ENCODE data around the gene ATP1A2. TPM values are rescaled to one million over a fixed set of nuclear protein-coding genes. Genes with fewer than 3 reads are reported as not detected.

ATP1A2 gene
- not detected for total RNA-seq

DNA sequence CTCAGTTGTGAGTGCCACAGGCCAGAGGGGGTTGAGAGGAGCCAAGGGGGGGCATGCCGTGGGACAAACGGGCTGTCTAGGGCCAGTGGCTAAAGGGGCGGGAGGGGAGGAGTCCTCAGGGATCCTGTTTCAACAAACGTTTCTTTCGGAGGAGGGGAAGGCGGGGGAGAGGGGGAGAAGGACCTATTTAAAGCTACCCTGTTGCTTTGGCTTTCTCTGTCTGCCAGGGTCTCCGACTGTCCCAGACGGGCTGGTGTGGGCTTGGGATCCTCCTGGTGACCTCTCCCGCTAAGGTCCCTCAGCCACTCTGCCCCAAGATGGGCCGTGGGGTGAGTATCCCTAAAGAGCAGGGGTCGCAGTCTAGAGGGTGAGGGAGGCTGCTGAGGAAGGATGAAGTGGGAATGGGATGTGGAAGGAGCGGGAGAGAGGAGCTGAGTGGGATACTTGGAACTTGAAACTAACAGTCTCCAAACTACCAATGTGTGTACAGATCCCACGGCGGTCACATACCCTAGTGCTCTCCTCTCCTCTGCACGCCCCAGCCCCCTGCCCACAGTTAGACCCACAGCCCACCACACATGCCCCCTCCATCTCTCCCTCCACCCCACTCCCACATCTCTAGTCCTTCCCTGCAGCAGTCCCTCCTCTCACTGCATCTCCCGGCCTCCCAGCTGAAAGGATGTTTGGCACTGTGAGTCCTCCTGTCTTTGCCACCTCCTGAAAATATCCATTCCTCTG lies at the start of gene ATP1A2:
Gene ATP1A2 (plus strand): TSS at position 215 of the 738 bp plus-strand sequence. CDS start 103 bp downstream, at position 318.
- no peak for DNase-seq (ENCODE audit: low read depth in 2 of 3, low spot score in 2 of 3)

DNA sequence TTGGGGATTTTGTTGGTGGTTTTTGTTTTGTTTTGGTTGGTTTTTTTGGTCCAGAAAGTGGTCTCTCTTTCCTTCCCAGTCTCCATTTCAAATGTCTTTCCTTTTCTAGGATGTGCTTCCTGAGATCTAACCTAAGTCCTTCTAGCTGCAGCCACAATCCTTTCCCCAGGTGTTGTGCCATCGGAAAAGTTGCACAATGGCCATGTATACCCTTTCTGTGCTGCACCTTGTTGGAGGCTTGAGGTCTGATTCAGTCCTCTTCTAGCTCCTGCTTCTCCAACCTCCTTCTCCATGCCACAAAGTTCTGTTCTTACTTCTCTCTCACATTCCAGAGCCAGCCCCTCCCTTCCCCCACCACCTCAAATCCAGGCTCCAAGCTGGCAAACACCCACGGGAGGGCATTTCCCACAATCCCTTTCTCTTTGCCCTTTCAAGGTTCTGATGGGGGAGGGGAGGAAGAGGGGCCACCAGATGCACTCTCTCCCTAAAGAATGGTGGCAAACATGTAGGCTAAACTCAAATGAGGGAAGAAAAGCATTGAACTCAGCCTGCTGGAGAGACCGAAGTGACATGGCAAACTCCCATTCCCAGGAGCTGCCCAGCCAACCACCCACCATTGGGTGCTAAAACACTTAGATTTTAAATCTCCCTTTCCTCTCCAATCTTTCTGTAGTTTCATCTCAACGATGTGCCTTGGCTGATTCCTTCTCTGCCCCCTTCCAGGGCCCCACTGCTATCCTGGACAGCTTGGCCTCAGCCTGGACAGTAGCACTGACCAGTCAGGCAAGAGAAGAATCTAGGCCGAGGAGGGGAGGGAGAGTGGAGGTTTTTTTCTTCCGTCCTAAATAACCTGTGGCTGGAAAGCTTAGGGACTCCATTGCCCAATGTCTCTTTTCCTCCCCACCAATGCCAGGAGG lies 48.5 kb upstream of the ATP1A2 start:
- DNase-seq (ENCODE audit: low read depth in 2 of 3, low spot score in 2 of 3), result no peak

DNA sequence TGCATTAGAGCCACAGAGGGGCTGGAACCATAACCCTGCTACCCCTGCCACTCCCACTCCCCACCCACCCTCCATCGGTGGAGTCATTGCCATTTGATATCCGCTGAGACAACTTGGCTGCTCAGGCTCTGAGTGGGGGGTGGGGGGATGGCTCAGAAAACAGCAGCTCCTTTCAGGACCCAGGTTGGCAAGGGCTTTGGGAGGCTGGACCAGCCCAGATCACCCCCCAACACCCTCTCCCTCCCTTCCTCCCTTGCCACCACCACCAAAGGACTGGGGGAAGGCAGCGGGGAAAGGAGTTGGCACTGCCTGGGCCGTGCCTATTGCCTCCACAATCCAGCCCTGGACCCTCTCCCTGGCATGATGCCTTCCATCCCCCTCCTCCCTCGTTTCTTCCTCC lies 47.3 kb upstream of the ATP1A2 start:
- DNase-seq (ENCODE audit: low read depth in 2 of 3, low spot score in 2 of 3), result no peak

DNA sequence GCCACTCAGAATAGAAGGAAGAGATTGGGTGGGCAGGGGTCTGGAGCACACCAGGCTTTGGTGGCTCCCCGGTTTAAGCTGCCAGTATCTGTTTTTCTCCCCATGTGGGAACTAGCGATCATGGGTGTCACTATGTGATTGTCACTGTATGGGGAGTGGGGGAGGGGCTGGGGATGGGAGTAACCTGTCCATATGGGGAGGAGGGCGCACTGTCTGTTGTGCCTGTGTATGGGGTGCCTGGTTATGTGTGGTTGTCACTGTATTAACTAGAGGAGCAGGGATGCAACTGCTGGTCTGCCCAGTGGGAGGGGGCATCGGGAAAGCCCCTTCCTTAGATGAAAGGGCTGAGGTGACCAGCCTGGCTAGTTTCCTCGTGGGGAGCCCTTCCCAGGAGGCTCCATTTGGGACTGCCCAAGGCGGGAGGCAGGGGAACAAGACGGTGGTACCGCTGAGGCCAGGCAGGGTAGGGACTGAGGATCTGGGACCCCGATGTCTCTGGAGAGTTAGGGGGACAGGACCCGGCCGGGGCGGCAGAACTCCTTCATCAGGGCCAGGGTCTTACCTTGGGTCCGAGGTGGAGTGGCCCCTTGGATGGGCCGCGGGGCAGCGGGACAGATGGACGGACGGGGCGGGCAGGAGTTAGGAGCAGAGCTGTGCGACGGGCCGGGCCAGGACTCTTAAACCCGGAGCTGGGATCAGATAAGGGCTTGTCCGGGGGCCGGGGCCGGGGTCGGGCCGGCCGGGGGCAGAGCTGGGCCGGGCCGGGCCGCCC lies 45.9 kb upstream of the ATP1A2 start, which contains the start of gene KCNJ10:
Gene KCNJ10 (minus strand): TSS at position 701 of the 772 bp plus-strand sequence. CDS start 27,628 bp downstream, outside the sequence.
- DNase-seq (ENCODE audit: low read depth in 2 of 3, low spot score in 2 of 3), result no peak

DNA sequence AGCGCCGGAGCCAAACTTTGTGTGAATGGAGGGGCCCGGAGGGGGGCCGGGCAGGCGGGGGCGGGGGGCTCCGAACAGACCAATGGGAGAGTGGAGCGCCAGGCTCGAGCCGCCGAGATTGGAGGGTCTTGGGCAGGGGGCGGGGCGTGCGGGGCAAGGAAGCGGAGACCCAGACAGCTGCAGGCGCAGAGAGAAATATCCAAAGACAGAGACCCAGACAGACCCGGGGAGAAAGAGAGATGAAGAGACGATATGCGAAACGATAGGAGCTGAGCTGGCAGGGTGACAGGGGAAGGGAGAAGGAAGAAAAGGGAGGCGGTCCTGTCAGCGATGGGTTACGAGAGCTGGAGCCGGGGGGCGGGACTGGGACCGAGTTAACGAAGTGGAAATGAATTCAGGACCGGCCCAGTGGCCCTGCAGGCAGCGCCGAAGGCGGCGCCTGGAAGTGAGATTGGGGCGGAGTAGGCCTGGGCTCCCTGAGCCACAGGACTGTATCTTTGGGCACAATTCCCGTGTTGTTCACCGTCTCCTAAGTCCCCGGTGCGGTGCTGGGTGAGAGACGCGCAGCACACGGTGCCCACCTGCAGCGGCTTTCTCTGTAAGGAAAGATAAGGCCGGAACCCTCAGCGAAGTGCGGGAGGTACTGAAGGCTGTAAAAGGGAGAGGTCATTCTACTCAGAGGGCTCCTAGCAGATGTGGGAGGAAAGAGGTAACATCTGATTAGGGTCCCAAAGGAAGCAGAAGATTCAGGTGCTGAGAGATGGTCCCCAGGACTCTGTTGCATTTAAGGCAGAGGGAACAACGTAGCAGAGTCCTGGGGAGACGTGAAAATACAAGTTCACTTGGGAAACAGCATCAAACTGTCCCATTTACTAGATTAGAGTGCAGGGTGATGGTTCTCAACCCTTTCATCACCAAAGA lies 45.1 kb upstream of the ATP1A2 start:
- peak; percentile 29 to 82 (median 70) for DNase-seq (ENCODE audit: low read depth in 2 of 3, low spot score in 2 of 3)

DNA sequence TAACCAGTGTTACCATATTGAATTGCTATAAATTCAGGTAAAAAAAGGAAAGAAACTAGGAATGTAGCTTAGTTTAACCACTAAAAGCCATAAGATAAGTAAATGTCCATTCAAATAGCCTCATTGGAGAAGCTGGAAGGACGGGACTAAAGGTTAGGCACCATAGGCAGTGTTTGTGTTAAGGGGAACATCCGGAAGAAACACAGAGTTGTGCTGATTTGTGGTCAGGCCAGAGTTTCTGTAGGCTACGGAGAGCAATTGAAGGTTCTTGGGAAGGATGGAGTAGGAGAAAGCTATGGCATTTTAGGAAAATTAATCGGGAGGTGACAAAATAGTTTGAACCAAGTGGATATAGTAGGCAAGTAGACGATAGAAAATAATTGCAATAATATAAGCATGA lies 44.3 kb upstream of the ATP1A2 start:
- DNase-seq (ENCODE audit: low read depth in 2 of 3, low spot score in 2 of 3), result no peak

DNA sequence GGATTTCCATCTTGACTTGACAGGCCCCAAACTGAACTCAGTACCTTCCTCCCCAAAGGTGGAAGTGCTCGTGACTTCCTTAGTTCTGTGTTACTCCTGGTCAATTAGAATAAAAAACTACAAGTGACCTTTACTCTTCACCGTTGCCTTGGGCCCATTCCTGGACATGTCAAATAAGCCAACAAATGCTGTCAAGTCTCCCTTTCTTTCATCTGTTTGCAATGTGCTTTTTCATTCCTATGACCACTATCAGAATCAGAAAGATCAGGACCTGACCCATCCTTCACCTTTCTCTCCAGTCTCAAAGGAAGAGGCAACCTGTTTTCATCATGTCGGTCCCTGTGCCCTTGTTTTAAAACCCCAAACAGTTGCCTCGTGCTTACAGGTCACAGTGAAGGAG lies 40.7 kb upstream of the ATP1A2 start:
- DNase-seq (ENCODE audit: low read depth in 2 of 3, low spot score in 2 of 3), result no peak

DNA sequence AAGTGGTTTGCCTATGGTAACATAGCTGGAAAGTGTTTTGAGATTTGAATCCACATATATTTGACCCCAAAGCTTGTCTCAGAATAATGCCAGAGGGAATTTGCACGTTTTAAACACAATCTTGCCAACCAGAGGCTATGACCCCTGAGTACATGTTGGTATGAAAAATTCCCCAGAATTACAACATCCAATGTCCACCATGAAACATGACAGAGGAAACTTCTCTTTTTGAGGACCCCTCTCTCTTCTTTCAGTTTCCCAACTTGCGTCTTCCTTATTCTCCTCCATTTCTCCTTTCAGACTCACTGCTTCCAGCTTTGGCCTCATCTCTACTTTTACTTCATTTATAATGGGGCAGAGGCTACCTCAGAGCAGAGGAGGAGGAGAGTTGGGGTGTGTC lies 39.7 kb upstream of the ATP1A2 start:
- no peak for DNase-seq (ENCODE audit: low read depth in 2 of 3, low spot score in 2 of 3)

DNA sequence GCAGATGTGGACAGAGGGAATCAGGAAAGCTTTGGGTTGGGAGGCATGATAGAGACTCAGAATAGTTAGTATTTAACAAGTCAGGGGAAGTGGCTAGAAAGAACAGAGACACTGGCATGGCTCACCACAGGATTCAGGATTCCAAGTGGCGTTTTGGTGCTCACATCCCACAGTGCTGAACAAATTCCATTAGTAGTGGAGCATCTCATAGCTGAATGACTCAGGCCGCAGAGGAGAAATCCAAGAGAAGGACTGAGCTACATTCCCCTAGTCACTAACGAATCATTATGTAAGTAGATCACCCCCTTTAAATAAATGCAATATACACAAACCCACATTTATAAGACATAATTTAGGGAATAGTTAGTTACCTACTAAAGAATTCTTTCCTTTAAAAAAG lies 39.3 kb upstream of the ATP1A2 start:
- no peak for DNase-seq (ENCODE audit: low read depth in 2 of 3, low spot score in 2 of 3)

DNA sequence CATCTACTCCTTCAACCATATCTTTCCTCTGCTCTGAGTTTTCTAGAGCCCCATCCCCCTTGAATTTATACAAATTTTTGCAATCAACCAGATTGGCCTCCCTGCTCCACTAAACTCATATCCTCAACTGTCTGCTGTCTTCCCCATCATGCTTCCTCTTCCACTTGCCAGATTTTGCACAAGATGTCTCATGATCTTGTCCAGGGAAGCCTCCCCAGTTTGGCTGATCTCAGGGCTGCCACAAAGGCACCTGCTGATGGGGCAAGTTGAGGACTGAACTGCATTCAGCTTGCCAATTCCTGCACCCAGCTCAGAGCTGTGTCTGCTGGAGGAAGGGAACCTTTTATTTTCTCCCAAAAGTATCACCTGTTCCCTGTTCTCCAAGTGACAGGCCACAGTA lies 38.1 kb upstream of the ATP1A2 start:
- no peak for DNase-seq (ENCODE audit: low read depth in 2 of 3, low spot score in 2 of 3)

DNA sequence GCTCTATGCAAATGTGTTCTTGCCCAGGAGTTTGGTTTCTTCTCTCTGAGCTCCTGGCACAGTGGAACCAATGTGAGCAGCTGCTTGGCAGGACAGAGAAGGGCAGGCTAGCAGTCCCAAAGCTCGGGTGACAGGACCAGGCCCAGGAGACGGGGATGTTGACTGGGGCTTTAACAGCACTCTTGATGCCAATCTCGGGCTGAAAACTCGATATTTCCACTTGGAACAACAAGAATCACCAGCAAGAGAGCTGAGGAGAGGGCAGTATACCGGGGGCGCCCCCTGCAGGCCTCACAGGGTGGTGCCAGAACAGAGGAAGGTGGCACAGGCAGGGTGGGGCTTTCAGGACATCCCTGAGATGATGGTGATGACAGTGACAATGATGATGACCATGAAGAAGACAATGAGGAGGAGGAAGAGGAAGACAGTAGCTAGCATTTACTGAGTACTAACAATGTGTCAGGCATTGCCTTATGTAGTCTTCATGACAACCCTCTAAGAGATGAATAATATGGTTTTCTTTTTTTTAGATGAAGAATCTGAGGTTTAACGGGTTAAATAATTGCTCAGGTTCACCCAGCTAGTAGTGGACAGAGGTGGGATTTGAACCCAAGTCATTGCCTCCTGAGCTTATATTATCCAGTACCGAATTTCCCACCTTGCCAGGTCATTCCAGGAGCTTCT lies 36.9 kb upstream of the ATP1A2 start:
- peak in 2 of 3 donors; percentile 50 to 69 for DNase-seq (ENCODE audit: low read depth in 2 of 3, low spot score in 2 of 3)

DNA sequence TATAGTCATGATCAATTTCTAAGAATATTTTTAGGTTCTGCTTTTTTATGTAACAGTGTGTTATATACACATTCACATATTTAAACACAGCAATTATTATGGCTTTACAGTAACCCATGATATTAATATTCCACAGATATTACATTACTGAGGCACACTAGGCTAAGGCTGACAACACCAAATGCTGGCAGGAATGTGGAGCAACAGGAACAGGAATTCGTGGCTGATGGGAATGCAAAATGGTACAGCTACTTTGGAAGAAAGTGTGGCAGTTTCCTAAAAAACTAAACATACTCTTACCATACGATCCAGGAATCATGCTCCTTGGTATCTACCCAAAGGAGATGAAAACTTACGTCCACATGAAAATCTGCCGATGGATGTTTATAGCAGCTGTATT lies 36.1 kb upstream of the ATP1A2 start:
- no peak for DNase-seq (ENCODE audit: low read depth in 2 of 3, low spot score in 2 of 3)

DNA sequence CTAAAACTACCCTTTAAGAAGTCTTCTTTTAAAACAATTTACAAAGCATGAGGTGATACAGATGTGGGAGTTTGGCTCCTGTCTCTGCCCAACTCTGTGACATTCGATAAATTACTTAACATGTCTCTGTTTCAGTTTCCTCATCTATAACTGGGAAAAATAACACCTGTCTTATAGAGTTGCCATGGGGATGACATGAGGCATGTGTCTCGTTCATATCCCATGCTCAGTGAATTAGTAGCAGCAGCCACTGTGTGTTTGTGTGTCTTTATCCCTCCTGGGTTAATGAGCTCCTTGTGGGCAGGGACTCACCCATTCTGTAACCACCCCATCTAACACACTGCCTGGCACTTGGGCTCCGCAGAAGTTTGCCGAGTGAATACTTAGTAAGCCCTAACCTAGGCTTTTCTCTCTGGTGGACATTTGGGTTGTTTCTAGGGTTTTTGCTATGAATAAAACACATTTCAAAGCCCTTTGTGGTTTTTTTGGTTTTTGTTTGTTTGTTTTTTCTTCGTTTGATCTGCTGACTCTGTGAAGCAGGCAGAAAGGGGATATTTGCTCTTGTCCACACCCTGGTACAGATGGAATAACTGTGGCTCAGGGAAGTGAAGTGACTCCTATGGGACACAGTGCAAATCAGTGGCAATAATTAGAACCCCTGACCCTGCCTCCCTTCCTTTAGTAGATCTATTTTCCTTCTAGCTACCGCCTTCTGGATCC lies 35.0 kb upstream of the ATP1A2 start:
- no peak for DNase-seq (ENCODE audit: low read depth in 2 of 3, low spot score in 2 of 3)

DNA sequence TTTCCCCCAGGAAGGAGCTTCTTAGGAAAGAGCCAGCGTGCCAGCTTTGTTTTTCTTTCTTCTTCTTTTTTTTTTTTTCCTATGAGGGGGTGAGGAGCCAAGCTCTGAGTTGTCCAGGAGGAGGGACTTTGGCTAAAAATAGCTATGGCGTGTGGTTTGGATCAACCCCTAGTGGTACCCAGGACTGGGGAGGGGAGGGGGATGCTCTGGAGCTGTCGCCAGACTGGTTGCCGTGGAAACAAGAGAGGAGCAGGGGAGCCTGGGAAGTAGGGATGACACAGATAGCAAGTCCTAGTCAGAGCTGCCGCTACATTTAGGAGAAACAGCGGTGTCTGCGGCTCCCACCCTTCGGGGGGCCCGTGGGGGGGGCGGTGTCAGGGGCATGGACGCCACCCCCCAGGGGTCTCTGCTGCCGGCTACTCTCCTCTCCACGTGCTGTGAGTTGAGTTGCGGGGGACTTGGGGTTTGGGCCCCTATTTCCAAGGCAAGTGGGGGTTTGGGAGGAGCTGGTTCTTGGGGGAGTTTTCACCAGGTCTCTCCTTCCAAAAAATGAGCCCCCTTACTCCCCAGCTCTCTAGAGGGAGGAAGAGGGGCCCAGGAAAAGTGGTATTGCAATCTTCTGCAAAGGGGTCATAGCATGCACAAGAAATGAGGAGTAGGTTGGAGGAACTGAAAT lies 34.2 kb upstream of the ATP1A2 start, which contains the start of gene KCNJ9:
Gene KCNJ9 (plus strand): TSS at position 278 of the 676 bp plus-strand sequence. CDS start 2,493 bp downstream, outside the sequence.
- no peak for DNase-seq (ENCODE audit: low read depth in 2 of 3, low spot score in 2 of 3)

DNA sequence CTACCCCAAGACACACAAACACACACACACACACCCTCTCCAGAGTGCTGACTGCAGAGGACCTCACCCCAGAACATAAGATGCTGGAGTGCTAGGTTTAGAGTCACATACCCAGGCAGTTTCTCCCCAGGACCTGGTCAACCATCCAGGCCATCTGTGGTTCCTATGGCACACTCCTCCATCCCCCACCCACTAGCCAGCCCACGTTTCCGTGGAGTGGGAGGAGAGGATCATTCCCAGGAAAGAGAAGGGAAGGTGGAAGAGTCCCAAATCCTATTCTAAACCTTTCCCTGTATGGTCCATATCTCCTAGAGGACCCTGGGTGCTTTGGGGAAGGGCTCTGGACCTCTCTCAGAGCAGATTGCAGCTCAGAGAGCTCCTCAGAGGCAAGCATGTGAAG lies 33.1 kb upstream of the ATP1A2 start:
- no peak for DNase-seq (ENCODE audit: low read depth in 2 of 3, low spot score in 2 of 3)

DNA sequence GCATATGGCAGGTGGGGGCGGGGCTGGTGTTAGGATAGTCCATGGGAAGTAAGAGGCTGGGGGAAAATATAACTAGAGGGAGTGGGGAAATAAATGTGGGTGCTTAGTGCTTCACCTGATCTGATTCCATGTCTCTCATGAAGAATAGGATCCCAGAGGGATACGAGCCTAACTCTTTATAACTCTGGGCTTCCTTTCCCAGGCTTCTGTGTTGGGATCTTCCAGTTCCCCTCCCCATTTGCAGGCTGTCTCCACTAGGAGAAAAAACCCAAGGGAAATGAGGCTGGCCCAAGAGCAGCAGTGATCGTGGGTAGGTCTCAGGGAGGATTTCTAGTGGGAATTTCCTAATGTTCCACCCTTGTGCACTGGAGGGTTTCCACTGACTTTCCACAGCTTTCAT lies 32.6 kb upstream of the ATP1A2 start:
- no peak for DNase-seq (ENCODE audit: low read depth in 2 of 3, low spot score in 2 of 3)

DNA sequence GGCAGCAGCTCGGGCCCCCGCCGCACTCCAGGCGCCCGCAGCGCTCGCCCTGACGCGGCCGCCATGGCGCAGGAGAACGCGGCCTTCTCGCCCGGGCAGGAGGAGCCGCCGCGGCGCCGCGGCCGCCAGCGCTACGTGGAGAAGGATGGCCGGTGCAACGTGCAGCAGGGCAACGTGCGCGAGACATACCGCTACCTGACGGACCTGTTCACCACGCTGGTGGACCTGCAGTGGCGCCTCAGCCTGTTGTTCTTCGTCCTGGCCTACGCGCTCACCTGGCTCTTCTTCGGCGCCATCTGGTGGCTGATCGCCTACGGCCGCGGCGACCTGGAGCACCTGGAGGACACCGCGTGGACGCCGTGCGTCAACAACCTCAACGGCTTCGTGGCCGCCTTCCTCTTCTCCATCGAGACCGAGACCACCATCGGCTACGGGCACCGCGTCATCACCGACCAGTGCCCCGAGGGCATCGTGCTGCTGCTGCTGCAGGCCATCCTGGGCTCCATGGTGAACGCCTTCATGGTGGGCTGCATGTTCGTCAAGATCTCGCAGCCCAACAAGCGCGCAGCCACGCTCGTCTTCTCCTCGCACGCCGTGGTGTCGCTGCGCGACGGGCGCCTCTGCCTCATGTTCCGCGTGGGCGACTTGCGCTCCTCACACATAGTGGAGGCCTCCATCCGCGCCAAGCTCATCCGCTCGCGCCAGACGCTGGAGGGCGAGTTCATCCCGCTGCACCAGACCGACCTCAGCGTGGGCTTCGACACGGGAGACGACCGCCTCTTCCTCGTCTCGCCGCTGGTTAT lies 31.4 kb upstream of the ATP1A2 start:
- DNase-seq (ENCODE audit: low read depth in 2 of 3, low spot score in 2 of 3), result peak; percentile 52 to 66 (median 65)

Data from hematopoietic multipotent progenitor cell (in vitro differentiated cells).